Fibroblast of pulmonary artery (primary cell): ENCODE results near the gene KANK4.

Experiments
- DNase-seq: peaks from one replicate; pipeline ENCODE4 v3.0.0-alpha.2; 2010; ENCODE audit warnings: low read depth
- H3K4me3 ChIP-seq: replicated peaks from 2 replicates; pipeline ENCODE4 v1.5.1; 2011; ENCODE audit warnings: low read depth, mild to moderate bottlenecking, control low read depth, low read length, moderate library complexity
- CTCF ChIP-seq: IDR thresholded peaks from 2 replicates; pipeline ENCODE4 v1.5.1; 2011; ENCODE audit warnings: mild to moderate bottlenecking, control low read depth, low read length, inconsistent platforms; ENCODE audit errors: missing control alignments

Gene KANK4

GRCh38 chr1:62308606-62309005, 10.6 kb downstream of the KANK4 start:
- no peak overlapping the region for H3K4me3 ChIP-seq
- no peak for TF ChIP-seq CTCF
- no peak for DNase-seq

- no peak overlapping the region for H3K4me3 ChIP-seq
- no peak for DNase-seq
- TF ChIP-seq CTCF, result no peak
These were observed 11.2 kb downstream of the KANK4 start for GRCh38 chr1:62307895-62308492.

- H3K4me3 ChIP-seq, result no peak overlapping the region
- DNase-seq, result no peak
- no peak for TF ChIP-seq CTCF
These were observed 11.8 kb downstream of the KANK4 start for GRCh38 chr1:62307446-62307845.

- no peak overlapping the region for H3K4me3 ChIP-seq
- TF ChIP-seq CTCF, result no peak
- no peak for DNase-seq
These were observed 13.2 kb downstream of the KANK4 start for GRCh38 chr1:62306065-62306464.

GRCh38 chr1:62304975-62305374, 14.3 kb downstream of the KANK4 start:
- H3K4me3 ChIP-seq, result no peak overlapping the region
- no peak for DNase-seq
- no peak for TF ChIP-seq CTCF

- no peak overlapping the region for H3K4me3 ChIP-seq
- no peak for DNase-seq
- TF ChIP-seq CTCF, result no peak
These were observed 14.7 kb downstream of the KANK4 start for GRCh38 chr1:62304515-62304914.

- DNase-seq, result no peak
- H3K4me3 ChIP-seq, result no peak overlapping the region
- TF ChIP-seq CTCF, result no peak
These were observed 17.4 kb downstream of the KANK4 start for GRCh38 chr1:62301726-62302390.
